ENCODE measurements around the gene DCTD.

Gene DCTD

DNA sequence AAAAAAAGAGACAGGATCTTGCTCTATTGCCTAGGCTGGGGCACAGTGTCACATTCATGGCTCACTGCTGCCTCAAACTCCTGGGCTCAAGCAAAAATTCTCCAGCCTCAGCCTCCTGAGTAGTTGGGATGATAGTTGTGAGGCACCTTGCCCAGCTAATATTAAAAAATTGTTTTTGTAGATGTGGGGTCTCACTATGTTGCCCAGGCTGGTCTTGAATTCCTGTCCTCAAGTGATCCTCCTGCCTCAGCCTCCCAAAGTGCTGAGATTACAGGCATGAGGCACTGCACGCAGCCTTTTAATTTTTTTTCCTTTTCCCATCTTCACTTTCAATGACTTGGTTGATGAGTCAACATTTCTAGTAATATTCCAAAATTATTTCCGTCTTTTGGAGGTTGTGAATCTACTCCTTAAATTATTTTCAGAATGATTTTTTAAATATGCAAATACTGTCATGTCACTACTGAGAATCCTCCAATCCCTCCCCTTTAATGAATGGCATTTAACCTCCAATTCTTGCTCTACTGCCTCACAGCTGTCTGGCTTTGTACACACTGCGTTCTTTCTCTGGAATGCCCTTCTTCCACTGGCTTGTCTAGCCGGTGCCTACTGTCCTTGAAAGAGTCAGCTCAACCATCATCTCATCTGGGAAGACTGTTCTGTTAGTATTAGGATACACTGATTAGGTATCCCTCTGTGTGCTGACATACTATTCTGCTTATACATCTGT is 27.5 kb upstream of the DCTD start:
- H2AK5ac ChIP-seq (ENCODE audit: low read depth, low read length): no peak overlapping the region
- no CpG with 5 or more reads among the region's 4 CpGs for WGBS, 2 donors (ENCODE audit: extremely low coverage in 2 of 2, insufficient read length in 2 of 2, insufficient replicate concordance in 1 of 2)
- H3K23ac ChIP-seq (ENCODE audit: low read depth, low read length, poor library complexity): no peak overlapping the region
- no peak overlapping the region for H2BK12ac ChIP-seq (ENCODE audit: low read length)
- no peaks in the 10 kb centered on the region for H3K36me3 ChIP-seq (replicated peaks in 1 of 2; ENCODE audit: control insufficient read depth in 2 of 2, insufficient read depth in 2 of 2, low read length in 2 of 2)
- H3K9me3 ChIP-seq (replicated peaks in 1 of 2; ENCODE audit: control insufficient read depth in 2 of 2, insufficient read depth in 1 of 2, low read depth in 1 of 2, low read length in 2 of 2): no peaks in the 10 kb centered on the region
- peaks cover 2% of the 10 kb centered on the region for H3K79me1 ChIP-seq (ENCODE audit: low read depth, low read length)
- DNase-seq (ENCODE audit: low spot score): no peak
- no peak overlapping the region for H3K18ac ChIP-seq (ENCODE audit: low read length)
- no peak overlapping the region for H2AFZ ChIP-seq (ENCODE audit: low read length)
- no peak overlapping the region for H3K9ac ChIP-seq (ENCODE audit: low read depth, low read length, poor library complexity)
- H4K91ac ChIP-seq (ENCODE audit: low read depth, low read length, poor library complexity): no peak overlapping the region
- no peak overlapping the region for H4K8ac ChIP-seq (ENCODE audit: low read depth, low read length)
- H2BK120ac ChIP-seq (ENCODE audit: low read depth, low read length): no peak overlapping the region
- H3K4me3 ChIP-seq (ENCODE audit: low read length in 2 of 2): no peak overlapping the region
- H2BK5ac ChIP-seq (ENCODE audit: low read length): no peak overlapping the region
- peaks cover 2 to 18% (median 2%) of the 10 kb centered on the region in 3 experiments for H3K27me3 ChIP-seq (ENCODE audit: control insufficient read depth in 3 of 3, insufficient read depth in 3 of 3, low read depth in 1 of 3, low read length in 3 of 3)
- no peak overlapping the region for H3K4me2 ChIP-seq (ENCODE audit: insufficient read depth, low read length, poor library complexity, severe bottlenecking)
- H3K4me1 ChIP-seq (ENCODE audit: control insufficient read depth in 2 of 2, insufficient read depth in 1 of 2, low read depth in 1 of 2, low read length in 2 of 2): no peaks in the 10 kb centered on the region
- H3K4ac ChIP-seq (ENCODE audit: low read length): no peak overlapping the region
- no peak overlapping the region for H3K14ac ChIP-seq (ENCODE audit: low read length)
- H2BK15ac ChIP-seq (ENCODE audit: low read length): no peak overlapping the region
- H3K27ac ChIP-seq (replicated peaks; ENCODE audit: low read length): no peak overlapping the region

- no peak overlapping the region for H3K9ac ChIP-seq (ENCODE audit: low read depth, low read length, poor library complexity)
- H4K91ac ChIP-seq (ENCODE audit: low read depth, low read length, poor library complexity): no peak overlapping the region
- WGBS, 2 donors (ENCODE audit: extremely low coverage in 2 of 2, insufficient read length in 2 of 2, insufficient replicate concordance in 1 of 2): no CpG with 5 or more reads among the region's 9 CpGs
- peaks cover 2% of the 10 kb centered on the region for H3K79me1 ChIP-seq (ENCODE audit: low read depth, low read length)
- no peak overlapping the region for H3K27ac ChIP-seq (replicated peaks; ENCODE audit: low read length)
- no peak overlapping the region for H2AK5ac ChIP-seq (ENCODE audit: low read depth, low read length)
- no peak overlapping the region for H2BK15ac ChIP-seq (ENCODE audit: low read length)
- H3K27me3 ChIP-seq (ENCODE audit: control insufficient read depth in 3 of 3, insufficient read depth in 3 of 3, low read depth in 1 of 3, low read length in 3 of 3): peaks cover 2 to 20% (median 2%) of the 10 kb centered on the region in 3 experiments
- H3K4me1 ChIP-seq (ENCODE audit: control insufficient read depth in 2 of 2, insufficient read depth in 1 of 2, low read depth in 1 of 2, low read length in 2 of 2): no peaks in the 10 kb centered on the region
- H2BK120ac ChIP-seq (ENCODE audit: low read depth, low read length): no peak overlapping the region
- no peaks in the 10 kb centered on the region for H3K36me3 ChIP-seq (replicated peaks in 1 of 2; ENCODE audit: control insufficient read depth in 2 of 2, insufficient read depth in 2 of 2, low read length in 2 of 2)
- H2AFZ ChIP-seq (ENCODE audit: low read length): no peak overlapping the region
- H2BK12ac ChIP-seq (ENCODE audit: low read length): no peak overlapping the region
- no peak overlapping the region for H3K23ac ChIP-seq (ENCODE audit: low read depth, low read length, poor library complexity)
- no peak overlapping the region for H3K4ac ChIP-seq (ENCODE audit: low read length)
- no peak overlapping the region for H3K4me3 ChIP-seq (ENCODE audit: low read length in 2 of 2)
- H3K9me3 ChIP-seq (replicated peaks in 1 of 2; ENCODE audit: control insufficient read depth in 2 of 2, insufficient read depth in 1 of 2, low read depth in 1 of 2, low read length in 2 of 2): no peaks in the 10 kb centered on the region
- H3K4me2 ChIP-seq (ENCODE audit: insufficient read depth, low read length, poor library complexity, severe bottlenecking): no peak overlapping the region
- no peak overlapping the region for H3K14ac ChIP-seq (ENCODE audit: low read length)
- no peak overlapping the region for H4K8ac ChIP-seq (ENCODE audit: low read depth, low read length)
- H2BK5ac ChIP-seq (ENCODE audit: low read length): no peak overlapping the region
- no peak for DNase-seq (ENCODE audit: low spot score)
- H3K18ac ChIP-seq (ENCODE audit: low read length): peak overlapping the region; percentile 5
Observed at GRCh38 chr4:182939680-182940079, 22.5 kb upstream of the DCTD start.

- Histone ChIP-seq H3K23ac (ENCODE audit: low read depth, low read length, poor library complexity) (no peak overlapping the region), H3K27ac (replicated peaks; ENCODE audit: low read length) (no peak overlapping the region), H3K4me2 (ENCODE audit: insufficient read depth, low read length, poor library complexity, severe bottlenecking) (no peak overlapping the region), H3K4me3 (ENCODE audit: low read length in 2 of 2) (no peak overlapping the region), H3K4ac (ENCODE audit: low read length) (no peak overlapping the region), H4K91ac (ENCODE audit: low read depth, low read length, poor library complexity) (no peak overlapping the region), H3K27me3 (ENCODE audit: control insufficient read depth in 3 of 3, insufficient read depth in 3 of 3, low read depth in 1 of 3, low read length in 3 of 3) (peaks cover 2 to 19% (median 2%) of the 10 kb centered on the region in 3 experiments), H3K9ac (ENCODE audit: low read depth, low read length, poor library complexity) (no peak overlapping the region), H3K36me3 (replicated peaks in 1 of 2; ENCODE audit: control insufficient read depth in 2 of 2, insufficient read depth in 2 of 2, low read length in 2 of 2) (no peaks in the 10 kb centered on the region), H3K18ac (ENCODE audit: low read length) (no peak overlapping the region), H2BK5ac (ENCODE audit: low read length) (no peak overlapping the region), H4K8ac (ENCODE audit: low read depth, low read length) (no peak overlapping the region), H2BK12ac (ENCODE audit: low read length) (no peak overlapping the region), H3K9me3 (replicated peaks in 1 of 2; ENCODE audit: control insufficient read depth in 2 of 2, insufficient read depth in 1 of 2, low read depth in 1 of 2, low read length in 2 of 2) (no peaks in the 10 kb centered on the region), H2BK15ac (ENCODE audit: low read length) (no peak overlapping the region), H3K4me1 (ENCODE audit: control insufficient read depth in 2 of 2, insufficient read depth in 1 of 2, low read depth in 1 of 2, low read length in 2 of 2) (no peaks in the 10 kb centered on the region), H3K14ac (ENCODE audit: low read length) (no peak overlapping the region), H2BK120ac (ENCODE audit: low read depth, low read length) (no peak overlapping the region), H2AFZ (ENCODE audit: low read length) (peak overlapping the region; percentile 70), H3K79me1 (ENCODE audit: low read depth, low read length) (peaks cover 2% of the 10 kb centered on the region), H2AK5ac (ENCODE audit: low read depth, low read length) (no peak overlapping the region)
- WGBS, 2 donors (ENCODE audit: extremely low coverage in 2 of 2, insufficient read length in 2 of 2, insufficient replicate concordance in 1 of 2): no CpG with 5 or more reads among the region's 14 CpGs
- peak; percentile 38 for DNase-seq (ENCODE audit: low spot score)
Observed at GRCh38 chr4:182938205-182938645, 21.0 kb upstream of the DCTD start.

- no peak overlapping the region for H2BK120ac ChIP-seq (ENCODE audit: low read depth, low read length)
- no peak overlapping the region for H2BK12ac ChIP-seq (ENCODE audit: low read length)
- H3K4me3 ChIP-seq (ENCODE audit: low read length in 2 of 2): no peak overlapping the region
- H3K4me1 ChIP-seq (ENCODE audit: control insufficient read depth in 2 of 2, insufficient read depth in 1 of 2, low read depth in 1 of 2, low read length in 2 of 2): no peaks in the 10 kb centered on the region
- H3K4me2 ChIP-seq (ENCODE audit: insufficient read depth, low read length, poor library complexity, severe bottlenecking): no peak overlapping the region
- H2BK5ac ChIP-seq (ENCODE audit: low read length): no peak overlapping the region
- H3K9me3 ChIP-seq (replicated peaks in 1 of 2; ENCODE audit: control insufficient read depth in 2 of 2, insufficient read depth in 1 of 2, low read depth in 1 of 2, low read length in 2 of 2): no peaks in the 10 kb centered on the region
- H3K14ac ChIP-seq (ENCODE audit: low read length): no peak overlapping the region
- no peak overlapping the region for H3K18ac ChIP-seq (ENCODE audit: low read length)
- H2AFZ ChIP-seq (ENCODE audit: low read length): peak overlapping the region; percentile 70
- H2BK15ac ChIP-seq (ENCODE audit: low read length): no peak overlapping the region
- H2AK5ac ChIP-seq (ENCODE audit: low read depth, low read length): no peak overlapping the region
- no peak overlapping the region for H3K23ac ChIP-seq (ENCODE audit: low read depth, low read length, poor library complexity)
- no peak overlapping the region for H3K4ac ChIP-seq (ENCODE audit: low read length)
- no peak overlapping the region for H3K9ac ChIP-seq (ENCODE audit: low read depth, low read length, poor library complexity)
- peaks cover 2% of the 10 kb centered on the region for H3K79me1 ChIP-seq (ENCODE audit: low read depth, low read length)
- no CpG with 5 or more reads among the region's 5 CpGs for WGBS, 2 donors (ENCODE audit: extremely low coverage in 2 of 2, insufficient read length in 2 of 2, insufficient replicate concordance in 1 of 2)
- no peaks in the 10 kb centered on the region for H3K36me3 ChIP-seq (replicated peaks in 1 of 2; ENCODE audit: control insufficient read depth in 2 of 2, insufficient read depth in 2 of 2, low read length in 2 of 2)
- H3K27ac ChIP-seq (replicated peaks; ENCODE audit: low read length): no peak overlapping the region
- H4K91ac ChIP-seq (ENCODE audit: low read depth, low read length, poor library complexity): no peak overlapping the region
- no peak for DNase-seq (ENCODE audit: low spot score)
- peaks cover 2 to 13% (median 2%) of the 10 kb centered on the region in 3 experiments for H3K27me3 ChIP-seq (ENCODE audit: control insufficient read depth in 3 of 3, insufficient read depth in 3 of 3, low read depth in 1 of 3, low read length in 3 of 3)
- no peak overlapping the region for H4K8ac ChIP-seq (ENCODE audit: low read depth, low read length)
Observed at GRCh38 chr4:182937268-182938204, 20.4 kb upstream of the DCTD start.

All from neuronal stem cell (in vitro differentiated cells).